GM12872 (cell line): Measurements from ENCODE around the gene NEK6.

Source experiments
- TF ChIP-seq, protein P1 (sequence below): IDR thresholded peaks from 3 replicates; pipeline ENCODE4 v1.5.1; 2011; ENCODE audit warnings: low read depth, mild to moderate bottlenecking, low read length, moderate library complexity; ENCODE audit not compliant: insufficient read depth

The NEK6 gene

DNA sequence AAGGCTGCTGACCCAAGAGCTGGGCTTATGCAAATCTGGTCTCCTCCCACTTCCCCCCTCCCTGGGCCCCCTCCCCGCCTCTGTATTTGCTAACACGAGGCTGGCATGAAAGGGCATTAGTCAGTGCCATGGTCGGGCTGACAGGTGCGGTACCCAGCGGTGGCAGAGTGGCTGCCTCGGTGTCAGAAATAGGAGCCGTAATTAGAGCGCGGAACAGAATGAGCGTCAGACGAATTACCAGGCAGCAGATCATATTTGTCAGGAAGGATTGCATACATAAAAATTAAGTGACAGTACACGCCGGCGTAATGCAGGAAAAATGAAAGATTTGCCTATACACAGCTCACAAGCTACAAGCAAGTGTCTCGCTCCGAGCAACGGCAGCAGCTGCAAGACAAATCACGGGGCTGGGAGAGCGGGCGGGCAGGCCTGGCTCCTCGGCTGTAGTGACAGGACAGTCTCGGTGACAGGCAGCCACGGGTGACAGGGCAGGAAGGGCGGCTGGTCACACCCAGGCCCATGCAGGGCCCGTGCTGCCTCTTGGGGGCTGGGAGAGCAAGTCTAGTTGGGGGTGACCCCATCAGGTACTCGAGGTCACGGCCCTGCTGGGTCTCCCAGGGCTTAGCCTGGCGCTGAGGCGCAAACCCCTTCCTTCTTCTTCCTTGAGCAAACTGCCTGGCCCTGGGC lies 72.4 kb downstream of the NEK6 start:
- TF ChIP-seq, protein P1, sequence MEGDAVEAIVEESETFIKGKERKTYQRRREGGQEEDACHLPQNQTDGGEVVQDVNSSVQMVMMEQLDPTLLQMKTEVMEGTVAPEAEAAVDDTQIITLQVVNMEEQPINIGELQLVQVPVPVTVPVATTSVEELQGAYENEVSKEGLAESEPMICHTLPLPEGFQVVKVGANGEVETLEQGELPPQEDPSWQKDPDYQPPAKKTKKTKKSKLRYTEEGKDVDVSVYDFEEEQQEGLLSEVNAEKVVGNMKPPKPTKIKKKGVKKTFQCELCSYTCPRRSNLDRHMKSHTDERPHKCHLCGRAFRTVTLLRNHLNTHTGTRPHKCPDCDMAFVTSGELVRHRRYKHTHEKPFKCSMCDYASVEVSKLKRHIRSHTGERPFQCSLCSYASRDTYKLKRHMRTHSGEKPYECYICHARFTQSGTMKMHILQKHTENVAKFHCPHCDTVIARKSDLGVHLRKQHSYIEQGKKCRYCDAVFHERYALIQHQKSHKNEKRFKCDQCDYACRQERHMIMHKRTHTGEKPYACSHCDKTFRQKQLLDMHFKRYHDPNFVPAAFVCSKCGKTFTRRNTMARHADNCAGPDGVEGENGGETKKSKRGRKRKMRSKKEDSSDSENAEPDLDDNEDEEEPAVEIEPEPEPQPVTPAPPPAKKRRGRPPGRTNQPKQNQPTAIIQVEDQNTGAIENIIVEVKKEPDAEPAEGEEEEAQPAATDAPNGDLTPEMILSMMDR, result no peak

DNA sequence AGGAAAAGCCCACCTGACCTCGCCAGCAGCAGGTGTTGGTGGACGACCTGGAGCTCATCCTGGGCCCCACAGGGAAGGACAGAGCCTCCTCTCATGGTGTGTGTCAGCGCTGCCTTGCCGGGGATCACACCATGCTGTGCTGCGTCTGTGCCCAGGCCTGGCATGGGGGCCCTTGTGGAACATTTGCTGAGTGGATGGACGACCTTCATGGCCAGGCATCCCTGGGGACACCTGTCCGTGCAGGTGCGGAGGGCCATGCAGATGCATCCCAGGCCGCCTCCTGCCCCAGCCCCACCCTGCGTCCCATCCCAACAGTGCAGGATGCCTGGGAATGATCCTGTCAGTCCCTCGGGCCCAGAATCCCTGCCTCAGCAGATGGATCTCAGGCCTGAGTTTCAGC lies 73.8 kb downstream of the NEK6 start:
- TF ChIP-seq, protein P1, result no peak

GRCh38 chr9:124332361-124333202 lies 74.8 kb downstream of the NEK6 start:
- TF ChIP-seq, protein P1, result no peak

DNA sequence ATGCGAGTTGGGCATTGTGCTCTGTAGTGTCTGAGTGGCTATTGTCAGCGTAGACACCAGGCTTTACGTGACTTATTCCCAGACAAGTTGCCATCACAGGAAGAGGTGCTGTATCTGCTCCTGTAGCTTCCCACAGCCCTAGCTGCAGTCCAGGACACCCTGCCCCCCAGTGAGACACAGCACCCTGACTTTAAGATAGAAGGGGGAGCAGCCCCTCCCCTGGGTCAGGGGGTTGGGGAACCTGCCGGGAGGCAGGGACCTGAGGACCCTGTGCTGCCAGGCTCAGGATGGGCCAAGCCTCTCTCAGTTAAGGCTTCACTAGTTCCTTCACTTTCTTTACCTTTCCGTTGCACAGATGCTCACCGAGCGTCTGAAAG lies 75.4 kb downstream of the NEK6 start:
- TF ChIP-seq, protein P1, result no peak

GRCh38 chr9:124334568-124335319 lies 77.0 kb downstream of the NEK6 start:
- TF ChIP-seq, protein P1, result no peak

DNA sequence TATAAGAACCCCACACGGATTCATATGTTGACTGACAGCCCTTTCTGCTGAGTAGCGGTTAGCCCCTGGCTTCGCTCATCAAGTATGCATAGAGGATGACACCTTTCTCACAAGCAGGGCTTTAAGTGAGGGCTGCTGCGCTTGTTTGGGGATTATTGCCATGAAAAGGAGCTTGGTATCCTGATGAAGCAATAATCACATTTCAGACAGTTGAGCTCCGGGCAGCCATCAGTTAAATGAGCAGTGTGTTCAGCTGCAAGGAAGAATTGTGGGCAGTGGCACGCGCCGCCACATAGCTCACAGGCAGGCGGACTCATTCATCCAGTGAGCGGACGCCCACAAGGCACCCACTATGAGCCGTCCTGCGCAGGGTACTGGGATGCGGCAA lies 77.6 kb downstream of the NEK6 start:
- TF ChIP-seq, protein P1, result no peak

- TF ChIP-seq, protein P1, result no peak
These were observed 79.8 kb downstream of the NEK6 start for GRCh38 chr9:124337562-124337961.
